ENCODE measurements around the gene FAM43B. TPM values are rescaled to one million over a fixed set of nuclear protein-coding genes. Genes with fewer than 3 reads are reported as not detected.
A peak's percentile ranks its signal among the peaks of the same experiment; 100 is the strongest.
"Not testable (repeated sequence)": the region's sequence is repeated elsewhere in the genome, so short reads cannot be mapped to it uniquely, and the experiment has no call there.

The FAM43B gene
- polyA plus RNA-seq (2013, experiment 1 of 4), result 1.4 TPM
- polyA plus RNA-seq (2013, experiment 2 of 4), result 0.82 TPM
- 0.91 TPM for polyA plus RNA-seq (2013, experiment 3 of 4)
- polyA plus RNA-seq (2013, experiment 4 of 4), result 0.49 TPM

DNA sequence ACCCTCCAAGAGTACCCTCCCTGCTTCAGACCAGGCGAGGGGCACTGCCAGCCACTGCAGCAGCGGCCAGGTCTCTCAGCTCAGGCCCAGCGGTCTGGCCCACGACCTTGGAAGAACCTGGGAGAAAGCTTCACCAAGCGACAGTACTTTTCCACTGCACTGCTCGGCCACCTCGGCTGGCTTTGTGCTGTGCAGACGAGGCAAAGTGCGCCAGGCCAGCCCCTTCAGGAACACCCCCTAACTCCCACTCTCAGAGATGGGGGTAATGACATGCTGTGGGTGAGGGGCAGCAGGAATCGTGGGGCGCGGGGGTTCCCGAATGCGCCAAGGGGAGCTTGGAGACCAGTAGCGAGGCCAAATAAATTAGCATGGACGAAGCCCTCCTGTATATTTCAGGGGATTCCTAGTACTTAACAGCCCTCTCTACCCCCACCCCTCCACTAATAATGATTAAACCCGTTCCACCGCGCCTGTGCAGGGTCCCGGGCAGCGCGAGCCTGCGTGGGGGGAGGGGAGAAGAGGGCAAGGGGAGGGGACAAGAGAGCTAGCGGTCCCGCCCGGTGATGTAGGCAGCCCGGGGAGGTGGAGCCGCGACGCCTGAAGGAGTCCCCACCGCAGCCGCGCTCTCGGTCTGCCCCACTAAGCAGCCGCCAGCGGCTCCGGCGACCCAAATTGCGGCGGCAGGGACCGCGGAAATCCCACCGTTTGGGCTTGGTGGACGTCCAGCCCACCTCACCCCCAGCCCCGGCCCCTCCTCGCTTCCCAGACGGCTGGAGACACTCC is at the start of gene FAM43B:
TSS of gene FAM43B (plus strand) at position 629 of the 783 bp plus-strand sequence. CDS start 401 bp downstream, outside the sequence.
- Histone ChIP-seq H3K27me3 (ENCODE audit: control insufficient read depth, insufficient read depth, low read length, poor library complexity, severe bottlenecking) (peaks cover 72% of the 10 kb centered on the region), H3K9me3 (ENCODE audit: control insufficient read depth, low read length) (no peaks in the 10 kb centered on the region), H3K4me3 (ENCODE audit: insufficient read depth, low read depth, low read length) (peak within 1 kb of the TSS; percentile 50), H3K36me3 (ENCODE audit: control insufficient read depth, insufficient read depth, low read length) (no peaks in the 10 kb centered on the region), H3K27ac (ENCODE audit: insufficient read depth, low read depth, low read length, poor library complexity, severe bottlenecking) (peak within 1 kb of the TSS; percentile 12), H3K4me1 (ENCODE audit: control insufficient read depth, insufficient read depth, low read length) (peaks cover 4% of the 10 kb centered on the region)
- 3 to 4% methylated on average over 46 to 47 of the region's 47 CpGs for WGBS, 2 experiments

GRCh38 chr1:20505488-20505887 is 46.9 kb upstream of the FAM43B start:
- Histone ChIP-seq H3K9me3 (ENCODE audit: control insufficient read depth, low read length) (no peaks in the 10 kb centered on the region), H3K4me1 (ENCODE audit: control insufficient read depth, insufficient read depth, low read length) (no peaks in the 10 kb centered on the region), H3K36me3 (ENCODE audit: control insufficient read depth, insufficient read depth, low read length) (peaks cover 16% of the 10 kb centered on the region), H3K27ac (ENCODE audit: insufficient read depth, low read depth, low read length, poor library complexity, severe bottlenecking) (no peak overlapping the region), H3K4me3 (ENCODE audit: insufficient read depth, low read depth, low read length) (no peak overlapping the region), H3K27me3 (ENCODE audit: control insufficient read depth, insufficient read depth, low read length, poor library complexity, severe bottlenecking) (peaks cover 21% of the 10 kb centered on the region)
- WGBS, 2 experiments, result 91 to 100% methylated on average over 1 of the region's 1 CpG

GRCh38 chr1:20507248-20507563 is 45.2 kb upstream of the FAM43B start:
- Histone ChIP-seq H3K9me3 (ENCODE audit: control insufficient read depth, low read length) (no peaks in the 10 kb centered on the region), H3K36me3 (ENCODE audit: control insufficient read depth, insufficient read depth, low read length) (no peaks in the 10 kb centered on the region), H3K27me3 (ENCODE audit: control insufficient read depth, insufficient read depth, low read length, poor library complexity, severe bottlenecking) (peaks cover 38% of the 10 kb centered on the region), H3K4me3 (ENCODE audit: insufficient read depth, low read depth, low read length) (peak overlapping the region; percentile 84), H3K4me1 (ENCODE audit: control insufficient read depth, insufficient read depth, low read length) (no peaks in the 10 kb centered on the region), H3K27ac (ENCODE audit: insufficient read depth, low read depth, low read length, poor library complexity, severe bottlenecking) (no peak overlapping the region)
- WGBS, 2 experiments, result 59 to 72% methylated on average over 5 of the region's 5 CpGs

DNA sequence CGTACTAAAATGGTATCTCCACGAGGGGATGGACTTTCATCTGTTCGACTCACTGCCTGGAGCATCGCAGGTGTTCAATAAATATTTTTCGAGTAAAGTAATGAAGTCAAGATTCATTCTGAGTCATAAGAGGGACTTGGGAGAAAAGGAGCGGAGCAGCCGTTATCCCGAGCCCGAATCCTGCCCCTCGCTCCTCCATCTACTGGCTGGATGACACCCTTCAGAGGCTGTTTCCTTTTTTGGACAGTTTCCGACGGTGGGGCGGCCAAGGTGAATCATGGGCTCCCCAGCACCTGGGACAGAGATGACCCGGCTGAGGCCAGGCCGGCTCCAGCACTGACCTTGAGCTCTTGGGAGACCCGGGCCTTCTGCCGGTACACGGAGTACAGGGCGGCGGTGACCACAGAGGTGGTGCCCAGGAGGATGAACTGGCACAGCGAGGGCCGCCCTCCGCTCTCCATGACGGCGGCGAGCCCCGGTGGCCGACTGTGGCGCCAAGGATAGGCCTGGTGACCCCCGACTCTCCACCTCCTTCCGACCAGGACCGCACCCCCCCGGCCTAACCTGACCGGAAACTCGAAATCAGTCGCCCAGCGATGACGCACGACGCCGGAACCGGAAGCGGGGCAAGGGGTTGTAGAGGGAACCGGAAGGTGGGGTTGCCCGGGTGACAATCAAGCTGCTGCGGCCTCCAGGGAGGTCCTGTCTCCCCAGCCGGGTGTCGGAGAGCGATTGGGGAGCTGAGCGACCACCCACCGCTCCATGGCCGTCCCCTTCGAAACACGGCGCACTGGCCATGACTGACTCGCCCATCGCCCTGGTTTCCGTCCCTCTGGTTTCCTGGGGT is 44.6 kb upstream of the FAM43B start, which contains the start of gene MUL1:
TSS of gene MUL1 (minus strand) at position 588 of the 847 bp plus-strand sequence. CDS start at position 461, 127 bp downstream.
- no peaks in the 10 kb centered on the region for H3K9me3 ChIP-seq (ENCODE audit: control insufficient read depth, low read length)
- WGBS, 2 experiments, result 2% methylated on average over 58 of the region's 58 CpGs
- no peak within 1 kb of the TSS for H3K27ac ChIP-seq (ENCODE audit: insufficient read depth, low read depth, low read length, poor library complexity, severe bottlenecking)

GRCh38 chr1:20508411-20508771 is 44.0 kb upstream of the FAM43B start:
- H3K4me3 ChIP-seq (ENCODE audit: insufficient read depth, low read depth, low read length), result peak overlapping the region; percentile 84
- 76 to 87% methylated on average over 4 to 5 of the region's 5 CpGs for WGBS, 2 experiments
- H3K36me3 ChIP-seq (ENCODE audit: control insufficient read depth, insufficient read depth, low read length), result no peaks in the 10 kb centered on the region
- H3K27me3 ChIP-seq (ENCODE audit: control insufficient read depth, insufficient read depth, low read length, poor library complexity, severe bottlenecking), result peaks cover 50% of the 10 kb centered on the region
- no peaks in the 10 kb centered on the region for H3K4me1 ChIP-seq (ENCODE audit: control insufficient read depth, insufficient read depth, low read length)
- no peaks in the 10 kb centered on the region for H3K9me3 ChIP-seq (ENCODE audit: control insufficient read depth, low read length)
- H3K27ac ChIP-seq (ENCODE audit: insufficient read depth, low read depth, low read length, poor library complexity, severe bottlenecking), result no peak overlapping the region

More for the DNA sequence above, 44.6 kb upstream of the FAM43B start, which contains the start of gene MUL1:
- no peaks in the 10 kb centered on the region for H3K36me3 ChIP-seq (ENCODE audit: control insufficient read depth, insufficient read depth, low read length)
- peaks cover 44% of the 10 kb centered on the region for H3K27me3 ChIP-seq (ENCODE audit: control insufficient read depth, insufficient read depth, low read length, poor library complexity, severe bottlenecking)
- no peaks in the 10 kb centered on the region for H3K4me1 ChIP-seq (ENCODE audit: control insufficient read depth, insufficient read depth, low read length)
- peak within 1 kb of the TSS; percentile 84 for H3K4me3 ChIP-seq (ENCODE audit: insufficient read depth, low read depth, low read length)

DNA sequence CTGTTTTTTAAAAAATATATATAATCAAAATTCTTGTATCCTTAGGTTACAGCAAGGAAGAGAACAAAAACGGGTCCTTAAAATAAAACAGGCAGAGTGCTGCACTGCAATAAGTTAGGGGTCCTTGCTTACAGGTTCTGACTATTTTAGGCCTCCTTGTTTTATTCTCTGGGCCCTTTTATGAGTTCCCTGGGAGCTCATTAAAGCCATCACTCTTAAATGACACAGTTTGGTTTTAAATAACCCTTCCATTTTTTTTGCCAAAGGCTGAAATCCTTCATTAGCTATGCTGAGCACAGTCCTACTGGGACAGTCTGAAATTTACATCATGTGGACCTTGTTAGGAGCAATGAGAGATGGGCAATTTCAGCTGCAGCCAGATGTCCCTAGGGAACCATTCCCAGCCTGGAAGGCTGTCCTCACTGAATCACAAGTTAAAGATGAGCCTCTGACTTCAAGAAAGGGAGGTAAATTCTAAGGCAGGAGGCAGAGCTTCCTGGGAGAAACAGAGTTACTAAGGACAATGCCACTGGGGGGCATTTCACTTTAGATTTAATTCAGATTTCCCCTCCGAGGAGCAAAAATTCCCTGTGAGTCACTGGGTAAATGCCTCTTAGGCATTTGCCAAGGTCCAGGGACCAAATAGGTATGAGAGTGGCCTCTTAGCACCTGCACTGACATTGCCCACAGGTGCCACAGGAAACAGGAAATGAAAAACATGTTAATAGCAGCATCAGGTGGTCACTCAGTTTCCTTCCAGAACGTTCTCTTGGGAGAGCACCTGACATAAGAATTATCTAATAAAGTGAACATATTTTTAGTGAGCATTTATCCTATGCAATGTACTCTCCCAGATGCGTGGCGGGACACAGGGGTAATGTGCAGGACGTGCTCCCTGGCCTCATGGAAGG is 40.6 kb upstream of the FAM43B start:
- Histone ChIP-seq H3K36me3 (ENCODE audit: control insufficient read depth, insufficient read depth, low read length) (no peaks in the 10 kb centered on the region), H3K4me1 (ENCODE audit: control insufficient read depth, insufficient read depth, low read length) (no peaks in the 10 kb centered on the region), H3K27me3 (ENCODE audit: control insufficient read depth, insufficient read depth, low read length, poor library complexity, severe bottlenecking) (peaks cover 54% of the 10 kb centered on the region), H3K27ac (ENCODE audit: insufficient read depth, low read depth, low read length, poor library complexity, severe bottlenecking) (no peak overlapping the region), H3K4me3 (ENCODE audit: insufficient read depth, low read depth, low read length) (no peak overlapping the region), H3K9me3 (ENCODE audit: control insufficient read depth, low read length) (no peaks in the 10 kb centered on the region)
- WGBS, 2 experiments, result 74 to 79% methylated on average over 5 to 6 of the region's 6 CpGs

- not testable (repeated sequence) for H3K27ac ChIP-seq (ENCODE audit: insufficient read depth, low read depth, low read length, poor library complexity, severe bottlenecking)
- WGBS, 2 experiments, result 78 to 84% methylated on average over 7 of the region's 7 CpGs
Observed at GRCh38 chr1:20519609-20520262, 32.6 kb upstream of the FAM43B start.

DNA sequence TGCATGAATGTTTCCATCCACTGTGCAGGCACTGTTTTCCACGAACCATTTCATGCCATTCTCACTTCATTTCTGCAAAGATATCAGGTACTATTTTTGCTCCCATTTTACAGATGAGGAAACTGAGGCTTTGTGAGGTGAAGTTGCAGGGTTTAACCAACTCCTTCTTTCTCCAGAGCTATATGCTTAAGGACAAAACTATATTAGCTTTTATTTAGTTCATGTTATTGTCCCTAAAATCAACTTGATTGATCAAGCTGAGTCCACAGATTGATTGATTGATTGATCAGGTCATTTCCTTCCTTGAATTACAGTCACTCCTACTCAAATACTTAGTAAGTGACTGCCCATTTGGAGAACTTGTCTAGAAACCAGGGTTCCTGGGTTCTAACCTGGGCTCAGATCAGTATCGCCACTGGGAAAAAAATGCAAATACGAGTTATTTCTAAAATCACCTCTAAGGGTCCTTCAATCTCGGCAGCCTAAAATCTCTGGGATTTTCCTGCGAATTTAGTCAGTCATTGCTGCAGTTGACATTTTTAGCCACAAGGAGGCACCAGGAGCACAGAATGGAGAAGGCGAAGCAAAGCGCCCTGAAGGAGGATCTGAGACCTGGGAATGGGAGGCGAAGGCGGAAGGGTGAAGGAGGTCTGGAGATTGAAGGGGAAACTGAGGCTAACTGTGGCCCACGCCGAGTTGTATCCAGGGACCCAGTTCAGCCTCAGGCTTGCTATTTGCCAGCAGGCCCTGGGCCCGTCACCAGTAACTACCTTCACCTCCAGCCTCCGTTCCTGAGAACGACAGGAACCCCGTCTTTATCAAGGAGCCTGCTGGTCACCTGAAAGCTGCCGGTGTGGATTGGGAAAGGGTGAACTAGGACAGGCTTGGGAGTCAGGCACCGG is 30.2 kb upstream of the FAM43B start:
- no peak overlapping the region for H3K4me3 ChIP-seq (ENCODE audit: insufficient read depth, low read depth, low read length)
- no peaks in the 10 kb centered on the region for H3K9me3 ChIP-seq (ENCODE audit: control insufficient read depth, low read length)
- WGBS, 2 experiments, result 33% methylated on average over 17 of the region's 17 CpGs
- no peaks in the 10 kb centered on the region for H3K36me3 ChIP-seq (ENCODE audit: control insufficient read depth, insufficient read depth, low read length)
- H3K4me1 ChIP-seq (ENCODE audit: control insufficient read depth, insufficient read depth, low read length), result no peaks in the 10 kb centered on the region
- peaks cover 8% of the 10 kb centered on the region for H3K27me3 ChIP-seq (ENCODE audit: control insufficient read depth, insufficient read depth, low read length, poor library complexity, severe bottlenecking)
- H3K27ac ChIP-seq (ENCODE audit: insufficient read depth, low read depth, low read length, poor library complexity, severe bottlenecking), result no peak overlapping the region

More at GRCh38 chr1:20519609-20520262, 32.6 kb upstream of the FAM43B start:
- not testable (repeated sequence) for H3K4me3 ChIP-seq (ENCODE audit: insufficient read depth, low read depth, low read length); H3K27me3 ChIP-seq (ENCODE audit: control insufficient read depth, insufficient read depth, low read length, poor library complexity, severe bottlenecking); H3K9me3 ChIP-seq (ENCODE audit: control insufficient read depth, low read length); H3K36me3 ChIP-seq (ENCODE audit: control insufficient read depth, insufficient read depth, low read length); H3K4me1 ChIP-seq (ENCODE audit: control insufficient read depth, insufficient read depth, low read length)

Measured in ectodermal cell (in vitro differentiated cells).